Activated CD8-positive, alpha-beta memory T cell treated with anti-CD3 and anti-CD28 coated beads, Interleukin-2, amount 50 U/mL, for 1 hour (primary cell): Measurements from ENCODE around the gene CBLN1.

Experiments
- DNase-seq: peaks from one replicate; pipeline ENCODE4 v3.0.0-alpha.2; 2020; ENCODE audit errors: extremely low read depth

Gene CBLN1

GRCh38 chr16:49281480-49281842 lies at the start of gene CBLN1:
Gene CBLN1, minus strand, starts transcription at chr16:49281838. Its CDS starts 373 bp downstream, at chr16:49281465.
- DNase-seq, result no peak

DNA sequence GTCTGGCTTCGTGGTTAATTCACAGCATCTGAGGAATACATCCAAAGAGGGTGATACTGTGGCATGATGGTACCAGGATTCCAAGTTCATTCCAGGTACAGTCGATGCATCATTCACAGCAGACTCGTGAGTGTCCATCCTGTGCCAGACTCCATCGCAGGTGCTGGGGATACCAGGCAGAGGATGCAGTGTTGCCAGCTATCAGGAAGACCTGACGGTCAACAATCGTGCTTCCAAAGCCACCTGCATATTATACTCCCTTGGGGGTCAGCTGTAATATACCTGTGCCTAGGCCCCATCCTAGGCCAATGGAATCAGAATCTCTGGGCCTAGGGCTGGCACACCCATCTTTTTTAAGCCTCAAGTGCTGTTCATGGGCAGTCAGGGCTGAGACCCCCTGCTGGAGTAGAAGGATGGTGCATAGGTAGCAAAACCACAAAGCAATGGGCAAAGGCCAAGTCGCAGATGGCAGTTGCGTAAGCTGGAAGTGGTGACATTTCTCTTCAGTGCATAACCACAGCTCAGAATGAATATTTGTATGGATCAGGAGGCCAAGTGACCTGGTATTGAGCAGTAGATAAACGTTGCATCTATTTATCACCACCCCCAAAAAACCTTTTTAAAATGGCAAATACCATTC lies 49.0 kb upstream of the CBLN1 start:
- DNase-seq, result no peak

- no peak for DNase-seq
Observed at GRCh38 chr16:49328325-49328724, 46.7 kb upstream of the CBLN1 start.

DNA sequence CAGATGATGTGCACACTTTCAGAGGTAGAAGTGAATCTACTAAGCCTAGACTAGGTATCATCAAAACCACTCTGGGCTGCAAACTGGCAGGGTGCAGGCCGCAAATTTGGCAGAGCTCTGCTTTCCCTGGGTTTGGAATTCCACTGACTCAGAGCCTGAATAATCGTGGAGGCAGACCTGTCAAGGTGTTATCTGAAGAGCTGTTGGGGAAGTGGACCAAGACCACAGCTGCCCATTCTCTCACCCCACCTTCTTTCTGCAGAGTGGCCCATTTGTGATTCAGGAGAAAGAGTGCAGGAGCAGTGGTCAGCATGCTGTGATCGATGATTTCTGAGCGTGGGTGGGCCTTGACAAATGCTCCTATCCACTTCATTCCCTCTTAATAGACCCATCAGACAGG lies 45.8 kb upstream of the CBLN1 start:
- no peak for DNase-seq

GRCh38 chr16:49324703-49325102 lies 43.1 kb upstream of the CBLN1 start:
- DNase-seq, result no peak

DNA sequence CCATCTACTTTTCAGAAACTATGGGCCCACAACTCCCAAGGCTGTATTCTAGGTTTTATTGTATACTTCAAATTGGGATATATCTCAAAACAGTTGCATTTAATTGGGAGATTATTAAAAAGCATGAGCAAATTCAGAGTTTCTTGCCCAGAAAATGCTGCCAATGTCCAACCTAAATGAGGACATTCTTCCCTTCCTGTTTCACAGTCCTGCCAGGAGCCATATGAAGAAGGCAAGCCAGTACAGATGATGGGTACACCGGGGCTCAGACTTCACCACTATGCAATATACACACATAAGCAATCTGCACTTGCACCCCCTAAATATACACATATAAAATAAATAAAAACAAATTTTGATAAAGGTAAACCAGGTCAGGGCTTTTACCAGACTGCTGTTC lies 34.0 kb upstream of the CBLN1 start:
- no peak for DNase-seq

DNA sequence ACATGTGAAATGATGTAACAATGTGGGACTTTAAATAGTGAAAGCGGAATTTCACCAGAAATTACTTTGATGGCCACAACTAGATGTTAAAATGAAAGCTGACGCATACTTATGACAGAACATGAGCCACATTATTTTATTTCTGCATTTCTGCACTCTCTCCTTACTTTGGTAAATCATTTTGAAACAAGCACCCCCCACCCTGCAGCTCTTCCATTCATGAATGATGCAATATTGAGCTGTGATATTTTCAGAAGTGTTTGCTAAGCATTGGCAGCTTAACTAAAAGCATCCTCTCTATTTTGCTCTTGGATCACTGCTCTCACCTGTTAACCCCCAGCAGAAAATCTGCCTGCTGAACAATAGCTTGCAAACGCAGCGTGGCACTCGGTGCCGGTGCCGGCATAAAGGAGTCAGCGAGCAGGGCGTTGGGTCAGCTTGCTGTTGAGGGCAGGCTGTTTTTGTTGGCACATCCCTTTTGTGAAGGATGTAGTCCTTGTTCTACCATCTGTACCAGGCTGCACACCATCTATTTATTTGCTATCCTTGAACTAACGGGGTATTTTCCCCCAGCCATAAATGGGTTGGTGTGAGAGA lies 30.8 kb upstream of the CBLN1 start:
- no peak for DNase-seq

DNA sequence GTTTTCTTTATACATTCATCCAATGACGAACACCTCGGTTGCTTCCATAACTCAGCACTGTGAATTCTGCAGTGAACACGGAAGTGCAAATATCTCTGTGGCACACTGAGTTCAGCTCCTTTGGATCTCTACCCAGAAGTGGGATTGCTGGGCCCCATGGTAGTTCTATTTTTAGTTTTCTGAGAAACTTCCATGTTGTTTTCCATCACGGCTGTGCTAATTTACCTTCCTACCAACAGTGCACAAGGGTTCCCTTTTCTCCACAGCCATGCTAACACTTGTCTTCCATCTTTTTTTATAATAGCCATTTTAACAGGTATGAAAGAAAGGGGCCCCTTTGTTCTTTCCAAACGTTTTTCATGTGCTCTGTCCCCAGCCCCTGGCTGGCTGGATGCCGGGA lies 30.2 kb upstream of the CBLN1 start:
- DNase-seq, result no peak

DNA sequence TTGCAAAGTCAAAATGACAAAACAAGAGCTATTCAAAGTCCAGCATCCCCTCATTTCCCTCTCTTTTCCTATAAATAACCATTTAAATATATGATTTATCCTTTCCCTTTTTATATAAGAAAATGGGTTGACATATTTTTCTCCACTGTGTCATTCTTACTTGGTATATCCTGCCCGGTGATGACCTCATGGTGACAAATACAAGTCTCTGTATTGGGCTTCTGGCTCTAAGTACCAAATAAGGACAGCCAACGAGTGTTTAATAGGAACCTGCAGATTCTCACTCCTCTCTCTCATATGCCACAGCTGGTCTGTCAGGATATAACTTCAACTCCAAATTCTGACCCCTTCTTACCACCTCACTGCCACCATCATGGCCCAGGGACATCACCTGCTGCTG lies 25.5 kb upstream of the CBLN1 start:
- DNase-seq, result no peak

GRCh38 chr16:49305406-49305805 lies 23.8 kb upstream of the CBLN1 start:
- DNase-seq, result no peak

- no peak for DNase-seq
Observed at GRCh38 chr16:49292413-49292812, 10.8 kb upstream of the CBLN1 start.

DNA sequence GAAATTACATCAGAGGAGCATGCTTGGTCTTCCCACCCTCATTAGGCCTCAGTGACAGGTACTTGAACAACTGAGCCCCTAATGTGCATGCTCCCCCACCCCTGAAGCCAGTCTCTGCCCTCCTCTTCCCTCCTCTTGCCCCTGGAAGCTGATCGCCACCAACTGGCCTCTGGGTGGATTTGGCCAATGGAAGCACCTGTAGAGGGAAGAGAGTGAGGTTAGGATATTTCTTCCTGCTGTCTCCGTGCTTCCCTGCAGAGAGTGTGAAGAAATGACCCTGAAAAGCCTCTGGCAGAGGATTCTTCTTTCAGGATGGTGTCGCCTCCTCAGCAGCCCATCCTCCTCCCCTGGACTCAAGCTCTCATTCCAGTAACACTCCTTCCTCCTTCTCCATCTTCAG lies 5.9 kb upstream of the CBLN1 start:
- no peak for DNase-seq

- no peak for DNase-seq
Observed at GRCh38 chr16:49284962-49285361, 3.3 kb upstream of the CBLN1 start.

GRCh38 chr16:49283376-49284049 lies 1.9 kb upstream of the CBLN1 start:
- DNase-seq, result no peak

GRCh38 chr16:49282690-49283375 lies 1.2 kb upstream of the CBLN1 start:
- no peak for DNase-seq

DNA sequence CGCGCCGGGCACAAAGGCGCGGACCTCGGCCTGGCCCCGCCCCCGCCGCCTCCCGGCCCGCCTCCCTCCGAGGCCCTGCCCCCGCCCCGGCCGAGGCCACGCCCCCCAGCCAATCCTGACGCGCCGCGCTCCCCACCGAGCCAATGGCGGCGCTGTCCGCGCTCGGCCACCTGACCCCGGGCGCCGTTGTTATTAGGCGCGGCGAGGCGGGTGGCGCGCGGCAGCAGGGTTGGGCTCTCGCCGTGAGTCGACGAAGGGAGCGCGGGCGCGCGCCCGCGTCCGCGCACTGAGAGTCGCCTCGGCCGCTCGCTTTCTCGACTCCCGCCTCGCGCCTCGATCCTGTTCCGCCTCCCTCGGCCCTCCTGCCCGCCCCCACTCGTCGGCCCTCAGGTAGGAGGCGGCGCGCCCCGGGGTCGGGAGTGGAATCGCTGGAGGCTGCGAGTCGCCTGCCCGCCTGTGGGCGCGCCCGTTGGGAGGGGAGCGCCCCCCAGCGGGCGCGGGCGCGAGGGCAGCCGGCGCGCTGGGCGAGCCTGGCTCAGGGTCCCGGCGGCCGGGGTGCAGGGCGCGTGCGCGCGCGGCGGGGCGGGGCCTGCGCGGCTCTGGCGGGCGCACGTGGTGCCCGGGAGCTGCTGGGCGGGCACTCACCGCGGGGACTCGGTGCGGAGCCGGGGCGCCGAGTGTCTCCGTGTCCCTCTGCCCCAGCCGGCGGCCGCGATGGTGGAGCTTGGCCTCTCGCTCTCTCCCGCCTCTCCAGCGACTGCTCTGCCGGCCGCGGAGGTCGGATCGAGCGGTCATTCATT lies 405 bp upstream of the CBLN1 start:
- no peak for DNase-seq

DNA sequence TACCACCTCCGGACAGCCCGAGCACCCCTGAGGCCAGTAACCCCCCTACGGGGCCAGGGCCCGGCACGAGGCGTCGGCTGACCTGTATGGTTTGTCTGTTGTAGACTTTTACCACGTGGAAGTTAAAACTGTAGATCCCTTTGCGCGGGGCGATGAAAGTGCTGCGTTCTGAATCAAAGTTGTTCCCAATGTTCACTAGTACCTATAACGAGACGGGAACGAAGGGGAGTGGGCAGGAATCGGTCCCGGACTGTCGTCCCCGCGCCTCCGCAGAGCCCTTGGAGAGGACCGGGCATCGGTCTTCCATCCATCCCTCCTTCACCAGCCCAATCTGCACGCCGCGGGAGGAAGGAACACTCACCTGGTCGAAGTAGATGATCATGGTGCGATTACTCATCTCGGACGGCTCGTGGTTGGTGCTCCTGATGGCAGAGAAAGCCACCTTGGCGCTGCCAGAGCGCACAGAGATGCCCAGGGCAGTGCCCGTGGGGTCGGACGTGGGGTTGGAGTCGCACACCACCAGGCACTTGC lies 732 bp downstream of the CBLN1 start:
- no peak for DNase-seq

- DNase-seq, result no peak
Observed at GRCh38 chr16:49280105-49280741, 1.4 kb downstream of the CBLN1 start.

- DNase-seq, result no peak
Observed at GRCh38 chr16:49278944-49279725, 2.5 kb downstream of the CBLN1 start.

DNA sequence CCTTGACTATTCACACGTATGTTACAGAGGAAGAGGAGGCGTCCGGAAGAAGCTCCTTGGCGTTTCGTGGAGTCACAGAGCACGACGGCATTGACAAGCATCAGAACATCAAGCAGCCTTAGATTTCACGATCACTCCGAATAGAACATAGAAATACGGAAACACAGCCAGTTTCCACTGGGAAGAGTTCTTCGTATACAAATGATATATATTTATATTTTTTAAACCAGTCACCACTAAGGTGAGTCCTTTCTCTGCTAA lies 3.1 kb downstream of the CBLN1 start:
- no peak for DNase-seq
